ENCODE measurements around the gene CDIP1.

Gene CDIP1

GRCh38 chr16:4561596-4561995, 23.0 kb upstream of the CDIP1 start:
- no peak overlapping the region for H3K4me3 ChIP-seq (replicated peaks; ENCODE audit: low read depth, low read length)
- TF ChIP-seq CTCF (IDR thresholded peaks at IDR 0.05; ENCODE audit: low read length, missing control alignments), result no peak
- no peak for DNase-seq (ENCODE audit: low read depth)

GRCh38 chr16:4557973-4558372, 19.4 kb upstream of the CDIP1 start:
- DNase-seq (ENCODE audit: low read depth), result no peak
- TF ChIP-seq CTCF (IDR thresholded peaks at IDR 0.05; ENCODE audit: low read length, missing control alignments), result no peak
- no peak overlapping the region for H3K4me3 ChIP-seq (replicated peaks; ENCODE audit: low read depth, low read length)

GRCh38 chr16:4556580-4556979, 18.0 kb upstream of the CDIP1 start:
- no peak for TF ChIP-seq CTCF (IDR thresholded peaks at IDR 0.05; ENCODE audit: low read length, missing control alignments)
- no peak overlapping the region for H3K4me3 ChIP-seq (replicated peaks; ENCODE audit: low read depth, low read length)
- DNase-seq (ENCODE audit: low read depth), result no peak

- TF ChIP-seq CTCF (IDR thresholded peaks at IDR 0.05; ENCODE audit: low read length, missing control alignments), result no peak
- no peak for DNase-seq (ENCODE audit: low read depth)
- no peak within 1 kb of the TSS for H3K4me3 ChIP-seq (replicated peaks; ENCODE audit: low read depth, low read length)
These were observed 17.5 kb upstream of the CDIP1 start, which contains the start of gene C16orf96 for GRCh38 chr16:4556112-4556511. TSS of gene C16orf96 (plus strand) at chr16:4556340. CDS start at chr16:4556490, 150 bp downstream.

- no peak overlapping the region for H3K4me3 ChIP-seq (replicated peaks; ENCODE audit: low read depth, low read length)
- no peak for TF ChIP-seq CTCF (IDR thresholded peaks at IDR 0.05; ENCODE audit: low read length, missing control alignments)
- DNase-seq (ENCODE audit: low read depth), result no peak
These were observed 14.0 kb upstream of the CDIP1 start for GRCh38 chr16:4552541-4552940.

- no peak for TF ChIP-seq CTCF (IDR thresholded peaks at IDR 0.05; ENCODE audit: low read length, missing control alignments)
- H3K4me3 ChIP-seq (replicated peaks; ENCODE audit: low read depth, low read length), result no peak overlapping the region
- no peak for DNase-seq (ENCODE audit: low read depth)
These were observed 12.0 kb upstream of the CDIP1 start for GRCh38 chr16:4550591-4550990.

- no peak for TF ChIP-seq CTCF (IDR thresholded peaks at IDR 0.05; ENCODE audit: low read length, missing control alignments)
- DNase-seq (ENCODE audit: low read depth), result no peak
- no peak overlapping the region for H3K4me3 ChIP-seq (replicated peaks; ENCODE audit: low read depth, low read length)
These were observed 9.6 kb upstream of the CDIP1 start for GRCh38 chr16:4548124-4548523.
